IPS-NIHi11 (cell line): ENCODE measurements around the gene FRMD1.
"Not testable (repeated sequence)": the region's sequence is repeated elsewhere in the genome, so short reads cannot be mapped to it uniquely, and the experiment has no call there.

Experiments used
- DNase-seq: peaks from one replicate; pipeline ENCODE4 v3.0.0; 2012; ENCODE audit warnings: mixed read lengths, low spot score

FRMD1 gene

GRCh38 chr6:168078175-168078942 lies 653 bp downstream of the FRMD1 start:
- DNase-seq, result no peak

GRCh38 chr6:168077401-168077800 lies 1.6 kb downstream of the FRMD1 start:
- DNase-seq, result not testable (repeated sequence)

- DNase-seq, result no peak
Observed at GRCh38 chr6:168075787-168076202, 3.2 kb downstream of the FRMD1 start.

- no peak for DNase-seq
Observed at GRCh38 chr6:168075216-168075615, 3.8 kb downstream of the FRMD1 start.

- DNase-seq, result no peak
Observed at GRCh38 chr6:168073937-168074730, 4.9 kb downstream of the FRMD1 start.

- DNase-seq, result no peak
Observed at GRCh38 chr6:168072730-168073129, 6.3 kb downstream of the FRMD1 start.

GRCh38 chr6:168072261-168072660 lies 6.8 kb downstream of the FRMD1 start:
- DNase-seq, result no peak

GRCh38 chr6:168071620-168072019 lies 7.4 kb downstream of the FRMD1 start:
- peak; percentile 94 for DNase-seq

GRCh38 chr6:168070804-168071203 lies 8.2 kb downstream of the FRMD1 start:
- no peak for DNase-seq

GRCh38 chr6:168067081-168067759 lies 11.8 kb downstream of the FRMD1 start:
- no peak for DNase-seq

- DNase-seq, result no peak
Observed at GRCh38 chr6:168064226-168064807, 14.7 kb downstream of the FRMD1 start.

- no peak for DNase-seq
Observed at GRCh38 chr6:168063431-168063830, 15.6 kb downstream of the FRMD1 start.

GRCh38 chr6:168062346-168063289 lies 16.4 kb downstream of the FRMD1 start:
- DNase-seq, result no peak

- no peak for DNase-seq
Observed at GRCh38 chr6:168061269-168062210, 17.5 kb downstream of the FRMD1 start.

GRCh38 chr6:168060521-168060931 lies 18.5 kb downstream of the FRMD1 start:
- peak; percentile 83 for DNase-seq

- DNase-seq, result peak; percentile 64
Observed at GRCh38 chr6:168058691-168059551, 20.1 kb downstream of the FRMD1 start.

GRCh38 chr6:168057836-168058235 lies 21.2 kb downstream of the FRMD1 start:
- DNase-seq, result no peak

- DNase-seq, result no peak
Observed at GRCh38 chr6:168056892-168057527, 22.0 kb downstream of the FRMD1 start.
